Renal cortical epithelial cell (primary cell): ENCODE measurements around the gene NOTUM. TPM values are rescaled to one million over a fixed set of nuclear protein-coding genes. Genes with fewer than 3 reads are reported as not detected.
A peak's percentile ranks its signal among the peaks of the same experiment; 100 is the strongest.

Source experiments
- DNase-seq: peaks from one replicate; pipeline ENCODE4 v3.0.0-alpha.2; 2011; ENCODE audit warnings: low read depth
- total RNA-seq: library from RNA; depleted of rRNA; stranded (reverse); fragments of >200 nt; gene quantifications from 2 replicates; pipeline ENCODE4 v1.2.3, GENCODE V29; 2014

NOTUM gene
- 0.05 TPM in 1 of 2 replicates, not detected in the other for total RNA-seq

DNA sequence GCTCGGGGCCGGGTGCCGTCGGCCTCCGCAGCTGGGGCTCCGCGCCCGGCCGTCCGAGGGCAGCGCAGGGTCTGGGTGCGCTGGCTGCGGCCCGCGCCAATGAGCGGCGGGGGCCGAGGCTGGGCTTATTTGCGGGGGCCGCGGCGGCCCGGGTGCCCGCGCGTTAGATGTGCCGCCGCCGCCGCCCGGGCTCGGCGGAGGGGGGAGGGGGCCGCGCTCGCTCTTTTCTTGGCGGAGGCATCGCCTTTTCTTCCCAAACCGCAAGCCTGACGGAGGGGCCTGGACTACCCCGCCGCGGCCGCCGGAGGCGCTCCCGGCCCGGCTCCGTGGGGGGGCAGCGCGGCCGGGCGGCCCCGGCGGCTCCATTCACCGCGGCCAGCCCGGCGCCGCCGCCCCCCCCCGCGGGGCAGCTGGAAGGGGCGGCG lies at the start of gene NOTUM:
TSS of gene NOTUM (minus strand) at position 101 of the 425 bp plus-strand sequence. CDS start 278 bp downstream, outside the sequence.
- no peak for DNase-seq

DNA sequence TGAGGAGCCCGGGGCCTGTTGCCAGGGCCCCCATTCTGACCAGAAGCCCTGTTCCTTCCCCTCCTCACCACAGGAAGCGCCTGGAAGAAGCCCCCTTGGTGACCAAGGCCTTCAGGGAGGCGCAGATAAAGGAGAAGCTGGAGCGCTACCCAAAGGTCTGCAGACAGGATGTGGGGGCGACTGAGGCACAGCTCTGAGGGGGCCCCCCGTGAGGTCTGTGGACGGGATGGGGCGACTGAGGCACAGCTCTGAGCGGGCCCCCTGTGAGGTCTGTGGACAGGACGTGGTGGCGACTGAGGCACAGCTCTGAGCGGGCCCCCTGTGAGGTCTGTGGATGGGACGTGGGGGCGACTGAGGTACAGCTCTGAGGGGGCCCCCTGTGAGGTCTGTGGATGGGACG lies 48.4 kb upstream of the NOTUM start:
- DNase-seq, result no peak

DNA sequence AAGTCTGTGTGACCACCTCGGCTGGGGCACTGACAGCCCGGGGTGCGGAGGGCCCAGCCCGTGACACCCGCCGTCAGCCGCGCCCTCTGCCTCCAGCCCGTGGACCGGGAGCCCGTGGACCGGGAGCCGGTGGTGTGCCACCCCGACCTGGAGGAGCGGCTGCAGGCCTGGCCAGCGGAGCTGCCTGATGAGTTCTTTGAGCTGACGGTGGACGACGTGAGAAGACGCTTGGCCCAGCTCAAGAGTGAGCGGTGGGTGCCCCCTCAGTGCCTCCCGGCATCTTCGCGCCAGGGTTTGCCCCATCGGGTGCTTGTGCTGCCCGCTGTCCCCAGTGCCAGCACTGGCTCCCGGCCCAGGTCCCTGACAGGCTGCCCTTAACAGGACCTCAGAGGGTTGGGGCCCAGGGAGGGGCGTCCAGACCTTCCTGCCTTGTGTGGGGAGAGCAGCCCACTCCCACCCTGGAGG lies 48.0 kb upstream of the NOTUM start:
- no peak for DNase-seq

DNA sequence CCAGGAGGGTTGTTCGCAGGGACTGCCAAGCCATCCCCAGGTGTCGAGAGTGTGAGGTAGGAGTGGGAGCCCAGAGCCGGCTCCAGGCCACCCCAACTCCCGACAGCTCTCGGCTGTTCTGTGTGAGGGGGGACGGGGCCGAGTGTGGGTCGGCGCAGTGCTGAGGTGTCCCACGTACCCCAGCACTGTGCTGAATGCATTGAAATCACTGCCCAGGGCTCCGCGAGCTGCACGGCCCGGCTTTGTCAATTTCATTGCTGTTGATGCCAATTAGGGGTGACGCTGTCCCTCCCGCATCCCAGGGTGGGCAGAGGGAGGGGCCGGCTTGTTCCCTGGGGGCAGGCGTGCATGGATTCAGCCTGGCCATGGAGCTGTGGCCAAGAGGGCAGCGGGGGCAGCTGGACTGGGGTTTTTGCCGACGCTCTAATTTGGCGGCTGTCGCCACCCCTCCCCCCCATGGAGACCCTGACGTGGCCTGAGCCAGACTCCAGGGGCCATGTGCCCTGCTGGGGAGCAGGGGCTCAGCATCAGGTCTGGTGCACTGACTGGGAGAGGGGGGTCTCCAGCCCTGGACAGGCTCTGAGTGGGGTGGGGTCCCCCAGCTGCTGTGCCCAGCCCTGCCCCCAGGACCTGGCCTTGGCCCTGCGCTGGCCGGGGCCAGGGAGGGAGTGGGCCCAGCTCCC lies 47.4 kb upstream of the NOTUM start:
- DNase-seq, result no peak

DNA sequence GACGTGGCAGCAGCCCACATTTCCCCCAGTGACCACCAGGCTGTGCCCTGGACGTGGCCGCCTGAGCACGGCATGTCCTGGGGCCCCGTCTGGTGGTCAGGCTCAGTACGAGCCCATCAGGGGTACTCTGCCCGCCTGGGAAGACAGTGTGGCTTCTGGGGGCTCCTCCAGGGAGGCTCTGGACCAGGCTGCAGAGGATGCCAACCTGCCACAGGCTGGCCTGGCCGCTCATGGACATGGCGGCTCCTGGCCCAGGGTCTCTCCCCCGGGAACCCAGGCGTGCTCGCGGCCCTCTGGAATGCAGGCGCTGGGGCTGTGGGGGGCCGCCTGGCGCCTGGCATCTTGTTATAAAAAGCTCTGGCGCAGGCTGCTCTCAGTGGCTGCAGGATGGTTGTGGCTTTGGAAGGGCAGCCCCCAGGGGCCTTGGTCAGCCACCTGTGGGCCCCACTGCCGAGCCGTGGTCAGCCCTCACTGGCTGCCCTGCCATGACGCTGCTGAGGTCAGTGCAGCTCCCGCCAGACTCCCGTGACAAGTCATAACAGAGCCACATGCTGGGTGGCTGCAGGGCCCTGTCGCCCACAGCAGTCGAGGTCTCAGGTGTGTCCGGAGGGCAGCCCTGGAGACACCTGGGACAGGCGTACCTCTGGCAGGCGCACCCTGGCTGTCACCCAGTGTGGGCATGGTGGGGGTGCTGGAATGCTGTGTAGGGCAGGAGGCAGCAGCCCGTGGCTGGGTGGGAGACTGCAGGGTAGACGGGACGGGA lies 46.7 kb upstream of the NOTUM start:
- DNase-seq, result no peak

DNA sequence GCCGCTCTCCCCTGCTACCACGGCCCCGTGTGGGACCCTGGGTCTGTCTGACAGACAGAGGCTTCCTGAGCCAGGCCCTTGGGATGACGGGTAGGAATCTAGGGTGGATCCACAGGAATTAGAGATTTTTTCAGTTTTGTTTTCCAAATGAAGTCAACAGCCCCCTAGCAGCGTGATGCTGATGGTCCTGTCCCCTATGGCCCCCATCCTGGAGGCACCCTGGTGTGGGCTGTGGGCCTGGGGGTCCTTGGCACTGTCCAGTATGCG lies 46.2 kb upstream of the NOTUM start:
- no peak for DNase-seq

DNA sequence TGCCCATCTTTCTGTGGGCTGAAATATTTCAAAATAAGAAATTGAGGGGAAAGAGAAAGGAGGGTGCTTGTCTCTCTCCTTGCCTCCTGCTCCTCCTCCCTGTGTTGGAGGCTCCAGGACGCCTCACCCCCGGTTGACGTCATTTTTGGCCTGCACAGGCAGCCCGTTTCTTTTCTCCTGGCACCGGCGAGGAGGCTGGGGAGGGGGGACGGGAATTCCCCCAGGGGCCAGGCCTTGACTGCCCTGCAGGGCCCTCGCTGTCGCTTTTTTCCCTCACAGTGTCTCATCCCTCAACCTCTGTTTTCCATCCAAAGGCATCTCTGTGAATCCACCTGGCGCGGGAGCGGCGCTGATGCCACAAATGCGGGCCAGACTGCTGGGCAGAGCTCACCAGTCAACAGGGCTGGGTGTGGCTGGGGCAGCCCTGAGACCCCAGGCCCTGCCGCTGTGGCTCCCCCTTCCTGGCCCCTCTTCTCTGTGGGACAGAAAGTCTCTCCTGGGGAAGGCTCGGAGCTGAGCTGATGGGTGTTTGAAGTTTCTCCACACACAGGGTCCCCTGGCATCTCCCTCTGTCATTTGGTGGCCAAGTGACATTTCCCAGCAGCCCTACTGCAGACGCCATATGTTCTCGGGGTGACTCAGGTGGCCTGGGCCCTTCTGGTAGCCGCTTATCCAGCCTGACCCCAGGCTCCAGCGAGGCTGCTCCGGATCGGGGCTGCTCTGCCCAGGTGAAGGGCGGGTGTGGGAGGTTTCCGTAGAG lies 45.7 kb upstream of the NOTUM start:
- no peak for DNase-seq

DNA sequence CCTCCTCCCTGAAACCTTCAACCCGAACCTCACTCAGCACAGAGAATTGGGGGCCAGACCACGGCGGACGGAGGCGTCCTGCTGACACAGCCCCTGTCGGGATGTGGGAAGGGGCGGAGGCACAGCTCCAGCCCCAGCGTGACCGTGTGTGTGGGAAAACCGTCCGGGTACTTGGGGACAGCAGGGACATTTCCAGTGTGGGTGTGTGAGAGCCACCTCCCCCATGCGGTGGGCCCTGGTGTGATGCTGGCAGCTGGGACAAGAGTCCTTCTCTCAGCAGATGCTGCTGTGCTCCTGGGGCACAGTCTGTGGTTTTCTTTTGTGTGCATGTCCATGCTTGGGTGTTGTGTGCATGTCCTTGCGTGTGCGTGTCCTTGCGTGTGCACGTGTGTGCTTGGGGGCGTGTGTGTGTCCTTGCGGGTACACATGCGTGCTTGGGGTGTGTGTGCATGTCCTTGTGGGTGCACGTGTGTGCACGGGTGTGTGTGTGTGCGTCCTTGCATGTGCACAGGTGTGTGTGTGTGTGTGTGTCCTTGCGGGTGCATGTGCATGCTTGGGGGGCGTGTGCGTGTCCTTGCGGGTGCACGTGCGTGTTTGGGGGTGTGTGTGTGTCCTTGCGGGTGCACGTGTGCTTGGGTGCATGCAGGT lies 44.8 kb upstream of the NOTUM start:
- no peak for DNase-seq

DNA sequence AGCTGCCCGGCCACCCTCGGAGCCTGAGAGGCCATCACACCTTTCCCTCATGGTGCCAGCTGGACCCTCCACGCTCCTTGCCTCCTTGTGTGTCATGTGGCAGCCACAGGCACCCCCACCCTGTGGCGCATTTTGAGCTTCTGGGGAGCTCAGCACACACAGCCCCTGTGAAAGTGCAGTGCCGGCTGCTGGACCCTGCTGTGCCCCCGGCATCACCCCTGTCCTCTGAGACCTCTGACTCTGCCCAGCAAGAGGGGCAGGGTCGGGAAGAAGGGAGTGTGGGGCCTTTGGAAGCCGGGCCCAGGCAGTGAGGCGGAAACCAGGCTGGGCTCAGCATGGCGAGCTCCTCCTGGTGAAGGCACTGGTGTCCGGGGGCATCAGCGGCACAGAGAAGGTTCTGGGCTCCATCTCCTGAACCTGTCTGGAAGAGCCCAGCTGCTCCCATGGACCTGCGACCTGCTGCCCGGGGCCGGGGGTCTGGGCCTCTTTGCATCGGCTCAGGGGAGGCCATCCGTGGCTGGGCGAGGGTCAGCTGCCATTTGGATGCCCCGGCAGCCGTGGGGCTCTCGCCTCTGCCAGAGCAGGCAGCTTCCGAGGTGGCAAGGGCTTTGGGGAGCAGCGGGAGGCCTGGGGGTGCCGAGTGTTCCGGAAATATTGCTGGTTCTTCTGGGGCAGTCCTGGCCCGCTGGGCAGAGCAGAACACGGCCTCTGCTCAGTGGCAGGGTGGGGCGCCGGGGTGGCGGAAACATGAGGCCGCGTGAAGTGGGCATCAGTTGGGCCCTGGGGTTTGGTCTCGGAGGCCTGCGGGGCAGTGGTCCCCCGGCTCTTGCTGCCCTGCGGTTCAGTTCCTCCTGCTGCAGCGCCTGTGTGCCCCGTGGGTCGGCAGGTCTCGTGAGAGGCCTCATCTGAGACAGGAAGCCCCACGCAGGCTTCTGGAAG lies 43.8 kb upstream of the NOTUM start:
- DNase-seq, result no peak

DNA sequence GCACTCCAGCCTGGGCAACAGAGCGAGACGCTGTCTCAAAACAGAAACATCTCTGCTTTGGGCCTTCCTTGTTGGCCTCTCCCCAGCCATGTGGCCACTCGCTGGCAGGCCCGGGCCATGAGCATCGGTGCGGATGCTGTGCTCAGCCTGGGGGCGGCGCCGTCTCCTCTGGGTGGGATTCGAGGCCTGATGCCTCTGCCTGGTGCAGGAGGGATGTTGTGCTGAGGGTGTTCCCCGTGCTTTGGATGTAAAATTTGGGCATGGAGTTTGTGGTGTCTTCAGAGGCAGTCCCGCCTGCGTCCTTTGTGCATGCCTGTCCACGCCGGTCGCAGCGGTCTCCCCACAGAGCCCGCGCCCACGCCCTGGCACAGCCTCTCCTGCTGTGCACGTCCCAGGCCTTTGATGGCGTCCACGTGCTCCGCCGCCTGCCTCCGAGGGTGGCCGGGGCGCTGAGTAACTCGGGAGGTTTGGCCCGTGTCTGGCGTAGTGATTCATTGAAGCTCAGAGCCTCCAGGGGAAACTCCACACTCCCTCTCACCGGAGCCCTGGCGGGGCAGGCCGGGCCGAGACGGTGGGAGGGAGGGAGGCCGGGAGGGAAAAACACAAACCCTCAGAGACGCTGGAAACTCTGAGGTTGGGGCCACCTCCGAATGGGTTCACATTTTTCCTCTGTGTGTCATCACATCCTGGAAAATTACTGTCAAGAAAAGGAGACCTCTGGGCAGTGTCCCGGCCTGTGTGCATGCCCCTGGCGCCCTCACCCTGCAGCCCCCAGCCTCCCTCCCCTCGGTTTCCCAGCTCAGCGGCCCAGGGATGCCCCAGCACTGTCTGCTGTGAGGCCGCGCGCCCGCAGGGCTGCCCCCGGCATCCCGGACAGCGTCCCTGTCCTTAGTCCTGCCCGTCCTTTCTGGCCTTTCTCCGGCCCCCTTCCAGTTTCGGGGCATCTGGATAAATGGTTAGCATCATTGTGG lies 42.7 kb upstream of the NOTUM start:
- DNase-seq, result peak; percentile 91

DNA sequence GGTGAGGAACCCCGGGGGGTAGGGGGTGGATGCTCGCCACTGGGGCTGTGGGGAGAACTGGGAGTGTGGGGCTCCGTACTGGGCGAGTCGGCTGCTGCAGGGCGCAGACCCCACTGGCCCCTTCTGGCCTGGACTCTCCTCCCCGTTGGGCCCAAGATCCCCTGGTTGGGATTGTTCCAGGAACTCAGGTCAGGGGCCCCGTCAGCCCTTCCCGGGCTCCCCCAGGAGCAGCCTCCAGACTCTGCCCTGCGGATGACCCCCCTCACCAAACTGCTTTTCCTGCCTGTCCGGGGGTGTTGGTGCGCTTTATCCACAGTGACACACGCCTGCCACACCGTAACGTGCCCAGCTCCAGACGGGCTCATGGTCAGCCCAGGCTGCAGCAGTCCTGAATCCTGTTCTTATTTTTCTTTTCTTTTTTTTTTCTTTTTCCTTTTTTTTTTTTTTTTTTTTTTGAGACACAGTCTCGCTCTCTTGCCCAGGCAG lies 40.6 kb upstream of the NOTUM start:
- no peak for DNase-seq

DNA sequence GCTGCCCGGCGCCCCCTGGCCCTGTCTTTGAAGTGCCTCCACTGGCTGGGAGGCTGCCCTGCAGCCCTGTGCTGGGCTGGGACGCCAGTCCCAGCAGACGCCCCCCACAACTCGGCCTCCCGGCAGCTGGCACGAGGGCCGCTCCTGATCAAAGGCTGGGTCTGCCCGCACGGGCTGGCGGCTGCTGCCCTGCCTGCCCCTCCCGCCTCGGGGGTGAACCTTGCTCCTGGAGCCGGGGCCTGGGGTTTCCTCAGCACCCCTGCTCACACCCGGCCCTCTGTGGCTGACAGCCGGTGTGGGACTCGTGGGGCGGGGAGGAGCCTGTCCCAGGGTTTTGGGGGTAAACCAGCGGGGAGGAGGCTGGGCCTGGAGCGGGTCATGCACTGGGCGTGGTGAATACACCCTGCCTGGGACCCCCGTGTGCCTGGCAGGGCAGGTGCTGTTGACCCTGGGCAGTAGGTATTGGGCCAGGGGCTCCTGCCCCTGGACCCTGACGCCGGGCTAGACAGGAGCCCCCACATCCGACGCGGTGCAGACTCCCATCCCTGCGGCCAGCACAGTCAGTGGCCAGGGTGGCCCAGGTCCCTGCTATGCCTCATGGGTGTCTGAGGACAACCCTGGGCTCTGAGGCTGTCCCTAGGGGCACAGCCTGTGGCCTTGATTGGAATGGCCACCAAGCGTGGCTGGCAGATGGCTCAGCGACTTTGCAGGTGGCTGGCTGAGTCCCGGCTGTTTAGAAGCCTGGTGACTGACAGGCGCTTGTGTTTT lies 40.0 kb upstream of the NOTUM start:
- DNase-seq, result no peak

DNA sequence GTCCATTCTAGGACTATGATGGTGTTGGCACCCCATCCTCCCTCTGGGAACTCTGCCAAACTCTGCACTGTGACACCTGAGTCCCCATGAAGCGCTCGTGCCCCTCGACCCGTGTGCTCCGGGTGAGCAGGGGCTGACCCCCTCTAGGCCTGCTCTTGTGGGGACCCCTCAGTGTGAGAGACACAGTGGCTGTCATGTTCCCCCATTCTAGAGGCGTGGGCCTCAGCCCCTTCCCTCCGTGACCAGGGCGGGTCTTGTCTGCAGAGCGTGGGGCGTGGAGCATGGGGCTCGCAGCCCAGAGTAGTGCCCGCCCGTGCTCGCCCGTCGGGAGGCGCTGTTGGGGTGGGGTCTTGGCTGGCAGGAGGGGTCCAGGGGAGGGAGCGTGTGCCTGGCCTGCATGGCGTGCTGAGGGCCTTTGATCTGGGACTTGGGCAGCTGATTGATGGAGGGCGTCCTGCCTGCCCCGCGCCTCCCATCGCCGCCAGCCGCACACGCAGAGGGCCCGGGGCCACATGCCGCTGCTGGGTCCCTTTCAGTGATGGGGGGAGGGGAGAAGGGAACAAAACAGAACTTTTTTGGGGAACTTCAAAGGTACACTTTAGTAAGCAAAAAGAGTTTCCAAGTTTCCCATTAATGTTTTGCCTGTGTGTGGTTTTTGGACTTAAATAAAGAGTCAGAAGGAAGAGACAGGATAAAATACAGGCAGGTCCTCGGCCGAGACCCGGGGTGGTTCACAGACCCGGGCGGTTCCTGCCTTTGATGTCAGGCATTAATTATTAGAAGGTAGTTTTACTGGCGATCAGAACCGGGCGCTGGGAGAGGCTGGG lies 39.2 kb upstream of the NOTUM start:
- no peak for DNase-seq

DNA sequence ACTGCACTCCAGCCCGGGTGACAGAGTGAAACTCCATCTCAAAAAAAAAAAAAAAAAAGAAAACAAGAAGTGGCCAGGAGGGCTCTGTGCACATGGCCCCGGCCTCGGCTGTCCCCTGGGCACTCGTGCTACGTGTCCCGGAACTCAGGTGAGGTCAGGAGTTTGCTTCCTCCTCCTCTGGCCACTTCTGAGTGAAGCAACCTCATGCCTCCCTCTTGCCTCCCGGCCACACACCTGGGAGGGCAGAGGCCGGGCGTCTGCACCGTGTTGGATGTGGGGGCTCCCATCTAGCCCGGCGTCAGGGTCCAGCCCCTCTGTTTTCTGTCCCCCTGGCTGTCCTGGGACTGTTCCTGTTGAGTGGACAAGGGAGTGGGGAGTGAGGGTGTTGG lies 38.6 kb upstream of the NOTUM start:
- DNase-seq, result no peak

DNA sequence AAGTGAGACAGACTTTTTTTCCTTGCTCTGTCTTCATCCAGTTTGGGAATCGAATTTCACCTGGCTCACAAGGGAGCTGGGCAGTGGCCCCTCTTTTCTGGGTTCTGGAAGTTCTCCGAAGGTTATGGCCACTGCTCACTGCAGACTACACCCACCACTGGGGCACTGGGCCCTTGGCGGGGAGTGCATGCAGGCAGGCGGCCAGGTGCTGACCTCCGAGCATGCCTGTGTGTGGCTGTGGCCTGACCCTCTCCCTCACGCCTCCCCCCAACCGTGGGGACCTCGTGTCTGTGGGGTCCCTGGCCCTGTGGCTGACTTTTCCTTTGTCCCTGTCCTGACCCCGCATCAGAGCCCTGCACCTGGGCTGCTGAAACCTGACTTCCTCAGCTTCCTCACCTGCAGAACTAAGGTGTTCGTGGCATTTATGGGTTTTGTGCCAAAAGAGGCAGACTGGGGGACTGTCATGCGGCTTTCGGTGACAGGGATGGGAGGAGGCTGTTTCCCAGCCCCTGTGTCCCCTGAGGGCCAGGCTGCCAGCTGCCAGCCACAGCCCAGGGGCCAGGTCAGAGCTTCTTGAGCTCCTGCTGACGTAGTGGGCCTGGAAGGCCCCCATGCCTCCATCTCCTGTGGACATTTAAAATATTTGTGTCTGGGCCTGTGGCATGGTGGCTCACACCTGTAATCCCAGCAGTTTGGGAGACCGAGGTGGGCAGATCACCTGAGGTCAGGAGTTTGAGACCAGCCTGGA lies 37.9 kb upstream of the NOTUM start:
- no peak for DNase-seq

DNA sequence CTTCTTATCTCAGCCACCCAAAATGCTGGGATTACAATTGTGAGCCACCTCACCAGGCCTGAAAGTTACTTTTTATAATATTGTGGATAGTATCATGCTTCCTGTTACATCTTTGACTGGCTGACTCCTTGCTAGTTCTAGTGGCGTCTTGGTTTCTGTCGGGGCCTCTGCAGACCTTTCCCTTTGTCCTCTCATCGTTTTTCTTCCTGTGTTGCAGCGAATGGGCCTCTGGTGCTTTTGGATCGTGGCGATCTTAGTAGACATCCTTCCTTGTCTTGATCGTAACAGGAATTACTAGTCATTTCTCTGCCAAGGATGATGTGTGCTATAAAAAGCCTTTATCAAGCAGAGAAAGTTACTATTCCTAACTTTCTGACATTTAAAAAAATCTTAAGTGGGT lies 37.2 kb upstream of the NOTUM start:
- DNase-seq, result no peak

DNA sequence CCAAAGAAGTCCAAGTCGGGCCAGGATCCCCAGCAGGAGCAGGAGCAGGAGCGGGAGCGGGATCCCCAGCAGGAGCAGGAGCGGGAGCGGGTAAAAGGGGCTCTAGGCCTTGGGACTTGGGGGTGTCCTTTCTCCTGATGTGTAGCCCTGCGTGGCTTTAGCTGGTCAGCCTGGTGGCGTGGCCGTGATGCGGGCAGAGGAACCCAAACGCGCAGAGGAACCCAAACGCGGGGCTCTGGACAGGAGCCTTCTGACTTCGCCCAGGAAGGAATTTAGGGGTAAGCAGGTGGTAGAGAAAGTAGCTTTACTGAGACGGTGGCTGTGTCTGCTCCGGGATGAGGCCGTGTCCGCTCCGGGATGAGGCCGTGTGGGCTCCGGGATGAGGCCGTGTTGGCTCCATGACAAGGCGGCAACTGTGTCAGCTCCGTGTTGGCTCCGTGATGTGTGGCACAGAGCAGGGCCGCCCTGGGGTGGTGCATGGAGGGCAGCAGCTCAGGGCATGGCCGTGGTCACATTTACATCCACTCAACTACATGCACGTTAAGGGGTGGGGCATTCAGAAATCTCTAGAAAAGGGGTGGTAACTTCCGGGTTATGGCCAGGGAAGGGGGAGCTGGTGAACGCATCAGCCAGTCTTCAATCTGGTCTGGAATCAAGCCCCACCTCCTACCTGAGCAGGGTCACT lies 35.9 kb upstream of the NOTUM start:
- DNase-seq, result no peak
